Tibial nerve (tissue), 4 donors: ENCODE results near the gene CLTCL1. TPM values are rescaled to one million over a fixed set of nuclear protein-coding genes. Genes with fewer than 3 reads are reported as not detected.
"Not testable (repeated sequence)": the region's sequence is repeated elsewhere in the genome, so short reads cannot be mapped to it uniquely, and the experiment has no call there.

ENCODE experiments used
- DNase-seq, 2 donors: peaks; one replicate each; pipeline ENCODE4 v3.0.0-alpha.2; 2019; ENCODE audit warnings: low spot score in 2 of 2
- H3K27ac ChIP-seq, 4 donors: fragments of 200-600 bp; sonication (generic) in 3 of 4; one replicate each; pipeline ENCODE4 v1.5.1; 2017 to 2019; ENCODE audit warnings: mild to moderate bottlenecking in 1 of 4
- H3K27me3 ChIP-seq, 2 donors: fragments of 200-600 bp; sonication (generic) in 1 of 2; one replicate each; pipeline versions ENCODE4 v1.5.1 to v1.6.0; 2017 to 2019
- H3K36me3 ChIP-seq, 3 donors: fragments of 200-600 bp; sonication (generic); one replicate each; pipeline ENCODE4 v1.5.1; 2018 to 2019
- H3K4me1 ChIP-seq, 4 donors: fragments of 200-600 bp; sonication (generic) in 3 of 4; one replicate each; pipeline ENCODE4 v1.5.1; 2017 to 2019
- H3K4me3 ChIP-seq, 4 donors: fragments of 200-600 bp; sonication (generic) in 3 of 4; one replicate each; pipeline ENCODE4 v1.5.1; 2017 to 2019; ENCODE audit warnings: mild to moderate bottlenecking in 1 of 4, moderate library complexity in 1 of 4
- H3K9me3 ChIP-seq, 4 donors: fragments of 200-600 bp; sonication (generic) in 3 of 4; one replicate each; pipeline ENCODE4 v1.5.1; 2017 to 2019
- EP300 ChIP-seq, 2 donors: sonication (generic); formaldehyde crosslinking; IDR thresholded peaks; one replicate each; pipeline ENCODE4 v1.6.1; 2017; ENCODE audit warnings: antibody characterized with exemption in 2 of 2, mild to moderate bottlenecking in 1 of 2
- POLR2A ChIP-seq, 2 donors: fragments of 450-650 bp; IDR thresholded peaks; one replicate each; pipeline ENCODE4 v1.6.1; 2017; ENCODE audit warnings: antibody characterized with exemption in 2 of 2, mild to moderate bottlenecking in 2 of 2, moderate library complexity in 2 of 2
- WGBS, 2 donors: methylation state at CpG; one replicate each; pipeline ENCODE4 v1.1.5; 2018; 5-methylcytosine and 5-hydroxymethylcytosine counted together
- total RNA-seq, 4 donors: library from RNA; depleted of rRNA; stranded (reverse); fragments of >200 nt; gene quantifications; one replicate each; pipeline ENCODE4 v1.1.0, GENCODE V29; 2016
- TF ChIP-seq, protein P1 (sequence below), 5 experiments: fragments of 200-600 bp in 3 of 5; fragments of 450-650 bp in 2 of 5; sonication (generic) in 3 of 5; IDR thresholded peaks; one replicate each; pipeline ENCODE4 v1.5.1; 2016 to 2019; ENCODE audit warnings: antibody characterized with exemption in 5 of 5, mild to moderate bottlenecking in 3 of 5, moderate library complexity in 2 of 5

The CLTCL1 gene
- total RNA-seq, 4 donors from 2014 or later, result 22.6 to 35.9 (median 26.8) TPM

DNA sequence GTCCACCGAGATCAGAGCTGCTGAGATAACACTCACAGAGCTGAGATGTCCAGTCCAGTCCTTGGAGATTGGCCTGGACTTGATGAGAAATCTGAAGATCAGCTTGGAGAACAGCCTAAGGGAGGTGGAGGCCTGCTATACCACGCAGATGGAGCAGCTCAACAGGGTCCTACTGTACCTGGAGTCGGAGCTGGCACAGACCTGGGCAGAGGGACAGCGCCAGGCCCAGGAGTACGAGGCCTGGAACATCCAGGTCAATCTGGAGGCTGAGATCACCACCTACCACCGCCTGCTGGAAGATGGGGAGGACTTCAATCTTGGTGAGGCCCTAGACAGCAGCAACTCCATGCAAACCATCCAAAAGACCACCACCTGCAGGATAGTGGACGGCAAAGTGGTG, 33.1 kb downstream of the CLTCL1 start:
- H3K4me3 ChIP-seq, result no peak overlapping the region
- TF ChIP-seq EP300 (IDR thresholded peaks at IDR 0.05) (no peak), POLR2A (IDR thresholded peaks at IDR 0.05) (no peak)
- TF ChIP-seq, protein P1, sequence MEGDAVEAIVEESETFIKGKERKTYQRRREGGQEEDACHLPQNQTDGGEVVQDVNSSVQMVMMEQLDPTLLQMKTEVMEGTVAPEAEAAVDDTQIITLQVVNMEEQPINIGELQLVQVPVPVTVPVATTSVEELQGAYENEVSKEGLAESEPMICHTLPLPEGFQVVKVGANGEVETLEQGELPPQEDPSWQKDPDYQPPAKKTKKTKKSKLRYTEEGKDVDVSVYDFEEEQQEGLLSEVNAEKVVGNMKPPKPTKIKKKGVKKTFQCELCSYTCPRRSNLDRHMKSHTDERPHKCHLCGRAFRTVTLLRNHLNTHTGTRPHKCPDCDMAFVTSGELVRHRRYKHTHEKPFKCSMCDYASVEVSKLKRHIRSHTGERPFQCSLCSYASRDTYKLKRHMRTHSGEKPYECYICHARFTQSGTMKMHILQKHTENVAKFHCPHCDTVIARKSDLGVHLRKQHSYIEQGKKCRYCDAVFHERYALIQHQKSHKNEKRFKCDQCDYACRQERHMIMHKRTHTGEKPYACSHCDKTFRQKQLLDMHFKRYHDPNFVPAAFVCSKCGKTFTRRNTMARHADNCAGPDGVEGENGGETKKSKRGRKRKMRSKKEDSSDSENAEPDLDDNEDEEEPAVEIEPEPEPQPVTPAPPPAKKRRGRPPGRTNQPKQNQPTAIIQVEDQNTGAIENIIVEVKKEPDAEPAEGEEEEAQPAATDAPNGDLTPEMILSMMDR (IDR thresholded peaks at IDR 0.05), result no peak
- no peak for DNase-seq
- no peak overlapping the region for H3K27ac ChIP-seq
- WGBS, 2 donors, result 93 to 96% methylated on average over 7 of the region's 7 CpGs
- H3K4me1 ChIP-seq, result peaks cover 0 to 10% (median 4%) of the 10 kb centered on the region in 4 donors
- H3K27me3 ChIP-seq, result no peaks in the 10 kb centered on the region
- peaks cover 0 to 35% (median 0%) of the 10 kb centered on the region in 3 donors for H3K36me3 ChIP-seq
- peaks cover 0 to 11% (median 0%) of the 10 kb centered on the region in 4 donors for H3K9me3 ChIP-seq

DNA sequence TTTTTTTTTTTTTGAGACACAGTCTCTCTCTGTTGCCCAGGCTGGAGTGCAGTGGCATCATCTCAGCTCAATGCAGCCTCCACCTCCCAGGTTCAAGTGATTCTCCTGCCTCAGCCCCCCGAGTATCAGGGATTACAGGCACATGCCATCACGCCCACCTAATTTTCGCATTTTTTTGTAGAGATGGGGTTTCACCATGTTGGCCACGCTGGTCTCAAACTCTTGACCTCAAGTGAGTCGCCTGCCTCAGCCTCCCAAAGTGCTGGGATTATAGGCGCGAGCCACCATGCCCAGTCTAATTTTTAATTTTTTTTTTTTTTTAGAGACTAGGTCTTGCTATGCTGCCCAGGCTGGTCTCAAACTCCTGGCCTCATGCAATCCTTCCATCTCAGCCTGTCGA, 35.2 kb downstream of the CLTCL1 start:
- H3K9me3 ChIP-seq, result peaks cover 0 to 11% (median 0%) of the 10 kb centered on the region in 4 donors
- WGBS, 2 donors, result 94 to 96% methylated on average over 8 of the region's 8 CpGs
- not testable (repeated sequence) for H3K27ac ChIP-seq, H3K27me3 ChIP-seq, H3K4me3 ChIP-seq, DNase-seq, H3K4me1 ChIP-seq
- H3K36me3 ChIP-seq, result peaks cover 0 to 50% (median 0%) of the 10 kb centered on the region in 3 donors

DNA sequence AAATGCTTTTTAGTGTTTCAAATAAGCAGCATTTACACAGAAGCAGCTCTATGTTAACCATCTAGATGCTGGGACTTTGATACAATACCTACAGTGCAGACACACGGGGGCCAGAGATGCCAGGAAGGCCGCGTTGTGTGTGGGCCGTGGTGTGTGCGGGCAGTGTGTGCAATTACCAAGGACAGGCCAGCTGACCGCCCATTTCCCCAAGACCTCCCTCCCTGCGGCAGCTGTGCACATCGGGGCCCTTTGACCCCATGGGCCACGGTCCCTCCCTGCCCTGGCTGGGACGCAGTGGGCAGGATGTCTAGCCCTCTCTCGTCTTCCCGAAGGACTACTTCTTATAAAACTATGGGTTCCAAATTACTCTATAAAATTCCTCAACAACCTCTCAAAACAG, 38.4 kb downstream of the CLTCL1 start:
- 87 to 89% methylated on average over 12 of the region's 12 CpGs for WGBS, 2 donors
- Histone ChIP-seq H3K27me3 (no peaks in the 10 kb centered on the region), H3K4me1 (no peaks in the 10 kb centered on the region), H3K36me3 (peaks cover 0 to 42% (median 0%) of the 10 kb centered on the region in 3 donors), H3K27ac (no peak overlapping the region), H3K4me3 (no peak overlapping the region), H3K9me3 (peaks cover 0 to 11% (median 0%) of the 10 kb centered on the region in 4 donors)
- TF ChIP-seq EP300 (IDR thresholded peaks at IDR 0.05) (no peak), POLR2A (IDR thresholded peaks at IDR 0.05) (no peak)
- TF ChIP-seq, protein P1 (IDR thresholded peaks at IDR 0.05), result no peak
- DNase-seq, result no peak

DNA sequence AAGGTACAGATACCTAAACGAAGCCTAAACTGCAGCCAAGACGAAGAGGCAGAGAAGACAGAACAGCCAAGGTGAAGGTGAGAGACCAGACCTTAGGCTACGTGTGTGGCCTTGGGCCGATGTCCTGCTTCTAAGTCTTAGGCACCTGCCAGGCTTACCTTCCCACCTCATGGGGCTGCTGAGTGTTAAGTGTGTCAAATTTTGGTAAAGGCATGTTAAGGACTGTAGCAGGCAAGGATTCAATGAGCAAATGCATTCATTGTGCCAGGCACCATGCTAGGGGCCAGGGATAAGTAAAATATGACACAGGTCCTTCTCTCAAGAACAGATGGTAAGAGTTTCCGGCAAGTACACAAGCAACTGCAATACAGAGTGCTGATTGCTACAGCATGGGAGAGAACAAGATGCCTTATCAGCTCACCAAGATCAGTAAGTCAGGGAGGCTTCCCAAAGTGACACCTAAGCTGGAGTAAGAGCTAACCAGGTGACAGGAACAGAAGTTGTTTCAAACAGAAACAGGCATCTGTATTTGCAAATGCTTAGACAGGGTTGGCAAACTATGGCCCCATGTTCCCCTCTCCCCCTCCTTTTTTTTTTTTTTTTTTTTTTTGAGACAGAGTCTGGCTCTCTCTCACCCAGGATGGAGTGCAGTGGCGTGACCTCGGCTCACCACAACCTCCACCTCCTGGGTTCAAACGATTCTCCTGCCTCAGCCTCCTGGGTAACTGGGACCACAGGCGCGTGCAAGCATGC, 46.7 kb downstream of the CLTCL1 start:
- no peak overlapping the region for H3K4me3 ChIP-seq
- WGBS, 2 donors, result 86% methylated on average over 10 of the region's 10 CpGs
- peaks cover 0 to 29% (median 0%) of the 10 kb centered on the region in 3 donors for H3K36me3 ChIP-seq
- H3K27me3 ChIP-seq, result no peaks in the 10 kb centered on the region
- DNase-seq, result no peak
- no peaks in the 10 kb centered on the region for H3K9me3 ChIP-seq
- no peak overlapping the region for H3K27ac ChIP-seq
- no peaks in the 10 kb centered on the region for H3K4me1 ChIP-seq
- TF ChIP-seq EP300 (IDR thresholded peaks at IDR 0.05) (no peak), POLR2A (IDR thresholded peaks at IDR 0.05) (no peak)
- TF ChIP-seq, protein P1 (IDR thresholded peaks at IDR 0.05), result no peak

DNA sequence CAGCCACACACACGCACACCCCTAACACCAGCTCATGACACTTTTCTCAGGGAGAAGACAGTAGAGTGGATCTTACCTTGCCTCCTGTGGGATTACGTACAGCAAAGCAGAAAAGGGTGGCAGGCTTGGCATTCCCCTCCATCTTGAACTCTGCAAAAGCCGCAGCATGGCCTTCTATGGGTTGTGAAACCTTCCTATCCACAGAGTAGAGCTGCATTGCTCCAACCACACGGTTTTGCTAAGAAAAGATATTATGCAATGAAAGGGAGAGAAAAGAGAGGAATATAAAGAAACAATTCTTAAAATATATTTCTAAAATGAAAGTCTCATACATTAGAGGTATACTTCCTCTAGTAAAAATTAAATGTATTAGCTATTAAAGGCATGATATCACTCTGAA, 48.8 kb downstream of the CLTCL1 start:
- Histone ChIP-seq H3K4me1 (no peaks in the 10 kb centered on the region), H3K36me3 (peaks cover 0 to 34% (median 0%) of the 10 kb centered on the region in 3 donors), H3K4me3 (no peak overlapping the region), H3K27ac (no peak overlapping the region), H3K9me3 (no peaks in the 10 kb centered on the region), H3K27me3 (no peaks in the 10 kb centered on the region)
- WGBS, 2 donors, result 87 to 88% methylated on average over 4 of the region's 4 CpGs
- TF ChIP-seq EP300 (IDR thresholded peaks at IDR 0.05) (no peak), POLR2A (IDR thresholded peaks at IDR 0.05) (no peak)
- TF ChIP-seq, protein P1 (IDR thresholded peaks at IDR 0.05), result no peak
- DNase-seq, result no peak
